MG63 (cell line): ENCODE measurements around the gene IL17RA. TPM values are rescaled to one million over a fixed set of nuclear protein-coding genes. Genes with fewer than 3 reads are reported as not detected.
A peak's percentile ranks its signal among the peaks of the same experiment; 100 is the strongest.
"Not testable (repeated sequence)": the region's sequence is repeated elsewhere in the genome, so short reads cannot be mapped to it uniquely, and the experiment has no call there.

Experiments used
- DNase-seq: peaks from one replicate; pipeline ENCODE4 v3.0.0-alpha.2; 2020
- H3K27me3 ChIP-seq: fragments of 250-450 bp; sonication (Bioruptor Pico); 2 replicates; pipeline ENCODE4 v1.5.1; 2020; ENCODE audit warnings: mild to moderate bottlenecking, moderate library complexity
- H3K36me3 ChIP-seq: fragments of 250-450 bp; sonication (Bioruptor Pico); 2 replicates; pipeline ENCODE4 v1.5.1; 2020; ENCODE audit warnings: mild to moderate bottlenecking, moderate library complexity
- H3K4me3 ChIP-seq: fragments of 250-450 bp; sonication (Bioruptor Pico); 2 replicates; pipeline ENCODE4 v1.5.1; 2020; ENCODE audit warnings: mild to moderate bottlenecking, moderate library complexity
- H3K9me3 ChIP-seq: fragments of 250-450 bp; sonication (Bioruptor Pico); 2 replicates; pipeline ENCODE4 v1.5.1; 2020; ENCODE audit warnings: mild to moderate bottlenecking, moderate library complexity
- total RNA-seq: library from RNA; depleted of rRNA; stranded (reverse); fragments of >200 nt; shearing (Covaris generic); gene quantifications from 2 replicates; pipeline ENCODE4 v1.2.3, GENCODE V29; 2014; ENCODE audit warnings: low replicate concordance

The IL17RA gene
- total RNA-seq, 1 experiment from 2014 or later, result 4.0 TPM

GRCh38 chr22:17131686-17132085, 46.9 kb downstream of the IL17RA start:
- Histone ChIP-seq H3K36me3 (no peaks in the 10 kb centered on the region), H3K27me3 (no peaks in the 10 kb centered on the region), H3K9me3 (no peaks in the 10 kb centered on the region), H3K4me3 (no peak overlapping the region)
- DNase-seq, result no peak

- no peak for DNase-seq
- H3K36me3 ChIP-seq, result no peaks in the 10 kb centered on the region
- H3K27me3 ChIP-seq, result no peaks in the 10 kb centered on the region
- H3K9me3 ChIP-seq, result no peaks in the 10 kb centered on the region
- H3K4me3 ChIP-seq, result no peak overlapping the region
These were observed 47.3 kb downstream of the IL17RA start for GRCh38 chr22:17132112-17132511.

GRCh38 chr22:17133137-17133536, 48.3 kb downstream of the IL17RA start:
- no peaks in the 10 kb centered on the region for H3K36me3 ChIP-seq
- H3K4me3 ChIP-seq, result no peak overlapping the region
- H3K27me3 ChIP-seq, result no peaks in the 10 kb centered on the region
- DNase-seq, result no peak
- H3K9me3 ChIP-seq, result no peaks in the 10 kb centered on the region

GRCh38 chr22:17135153-17135760, 50.5 kb downstream of the IL17RA start:
- H3K4me3 ChIP-seq, result no peak overlapping the region
- no peaks in the 10 kb centered on the region for H3K27me3 ChIP-seq
- DNase-seq, result no peak
- H3K9me3 ChIP-seq, result no peaks in the 10 kb centered on the region
- H3K36me3 ChIP-seq, result peaks cover 4% of the 10 kb centered on the region; the same call in 1 of the 2 replicates

GRCh38 chr22:17137170-17137569, 52.4 kb downstream of the IL17RA start:
- no peak for DNase-seq
- no peaks in the 10 kb centered on the region for H3K9me3 ChIP-seq
- H3K4me3 ChIP-seq, result no peak overlapping the region
- no peaks in the 10 kb centered on the region for H3K27me3 ChIP-seq
- peaks cover 12% of the 10 kb centered on the region for H3K36me3 ChIP-seq

GRCh38 chr22:17137861-17138425, 53.1 kb downstream of the IL17RA start:
- Histone ChIP-seq H3K27me3 (no peaks in the 10 kb centered on the region), H3K9me3 (no peaks in the 10 kb centered on the region), H3K36me3 (peaks cover 17% of the 10 kb centered on the region), H3K4me3 (no peak overlapping the region)
- no peak for DNase-seq

- no peak for DNase-seq
- peaks cover 22% of the 10 kb centered on the region for H3K36me3 ChIP-seq
- no peak overlapping the region for H3K4me3 ChIP-seq
- H3K9me3 ChIP-seq, result no peaks in the 10 kb centered on the region
- H3K27me3 ChIP-seq, result no peaks in the 10 kb centered on the region
These were observed 53.7 kb downstream of the IL17RA start for GRCh38 chr22:17138513-17138912.

GRCh38 chr22:17140022-17140421, 55.2 kb downstream of the IL17RA start:
- Histone ChIP-seq H3K36me3 (peaks cover 28% of the 10 kb centered on the region), H3K4me3 (no peak overlapping the region), H3K27me3 (no peaks in the 10 kb centered on the region), H3K9me3 (no peaks in the 10 kb centered on the region)
- no peak for DNase-seq

- no peak for DNase-seq
- Histone ChIP-seq H3K27me3 (no peaks in the 10 kb centered on the region), H3K4me3 (no peak overlapping the region), H3K9me3 (no peaks in the 10 kb centered on the region), H3K36me3 (peaks cover 28% of the 10 kb centered on the region)
These were observed 56.3 kb downstream of the IL17RA start for GRCh38 chr22:17140826-17141766.

- peaks cover 28% of the 10 kb centered on the region for H3K36me3 ChIP-seq
These were observed 58.3 kb downstream of the IL17RA start for GRCh38 chr22:17143101-17143500.

GRCh38 chr22:17143826-17144225, 59.0 kb downstream of the IL17RA start:
- H3K27me3 ChIP-seq, result no peaks in the 10 kb centered on the region

More at GRCh38 chr22:17143101-17143500, 58.3 kb downstream of the IL17RA start:
- DNase-seq, result no peak
- Histone ChIP-seq H3K27me3 (no peaks in the 10 kb centered on the region), H3K9me3 (no peaks in the 10 kb centered on the region), H3K4me3 (no peak overlapping the region)

GRCh38 chr22:17145021-17145680, 60.4 kb downstream of the IL17RA start:
- no peak overlapping the region for H3K4me3 ChIP-seq
- H3K36me3 ChIP-seq, result peaks cover 30% of the 10 kb centered on the region
- no peak for DNase-seq
- H3K9me3 ChIP-seq, result no peaks in the 10 kb centered on the region
- H3K27me3 ChIP-seq, result no peaks in the 10 kb centered on the region

More at GRCh38 chr22:17143826-17144225, 59.0 kb downstream of the IL17RA start:
- no peak for DNase-seq
- peaks cover 29% of the 10 kb centered on the region for H3K36me3 ChIP-seq
- H3K4me3 ChIP-seq, result no peak overlapping the region
- no peaks in the 10 kb centered on the region for H3K9me3 ChIP-seq

- H3K27me3 ChIP-seq, DNase-seq, H3K4me3 ChIP-seq, H3K9me3 ChIP-seq: not testable (repeated sequence)
- H3K36me3 ChIP-seq, result peaks cover 19% of the 10 kb centered on the region
These were observed 62.7 kb downstream of the IL17RA start for GRCh38 chr22:17147458-17147857.

- Histone ChIP-seq H3K9me3 (no peaks in the 10 kb centered on the region), H3K4me3 (no peak overlapping the region), H3K36me3 (peaks cover 10% of the 10 kb centered on the region), H3K27me3 (no peaks in the 10 kb centered on the region)
- no peak for DNase-seq
These were observed 64.4 kb downstream of the IL17RA start for GRCh38 chr22:17149076-17149815.

- Histone ChIP-seq H3K27me3 (no peaks in the 10 kb centered on the region), H3K4me3 (no peak overlapping the region), H3K36me3 (peaks cover 8% of the 10 kb centered on the region), H3K9me3 (no peaks in the 10 kb centered on the region)
- DNase-seq, result peak; percentile 28
These were observed 67.5 kb downstream of the IL17RA start for GRCh38 chr22:17152340-17152739.

GRCh38 chr22:17152971-17153370, 68.2 kb downstream of the IL17RA start:
- no peak for DNase-seq
- H3K27me3 ChIP-seq, result no peaks in the 10 kb centered on the region

More at GRCh38 chr22:17152971-17153370, 68.2 kb downstream of the IL17RA start:
- Histone ChIP-seq H3K4me3 (no peak overlapping the region), H3K9me3 (no peaks in the 10 kb centered on the region), H3K36me3 (peaks cover 14% of the 10 kb centered on the region)
